WTC11 (cell line): ENCODE data around the gene RABL3. TPM values are rescaled to one million over a fixed set of nuclear protein-coding genes. Genes with fewer than 3 reads are reported as not detected.

Source experiments
- ATAC-seq: fragments of 200-7000 bp; cut with Tn5 transposase; 2 replicates; pipeline ENCODE4 v1.10.0; 2021; ENCODE audit warnings: mild to moderate bottlenecking, moderate library complexity
- CTCF ChIA-PET: fragments of 300-600 bp; sonication (Branson Sonifier 250); formaldehyde crosslinking; loops from one replicate; lab custom pipeline; 2021; ENCODE audit warnings: antibody characterized with exemption; lab: Charles Lee
- POLR2A ChIA-PET: fragments of 350-600 bp; sonication (Branson Sonifier 250); formaldehyde crosslinking; loops from one replicate; lab custom pipeline; 2021; ENCODE audit warnings: antibody characterized with exemption; lab: Charles Lee
- DNase-seq: peaks from one replicate; pipeline ENCODE4 v3.0.0; 2021; ENCODE audit warnings: low spot score
- H3K27ac Mint-ChIP-seq: 2 replicates; pipeline ENCODE4 v1.8.0; 2021; ENCODE audit warnings: mixed read lengths
- H3K27me3 Mint-ChIP-seq: 2 replicates; pipeline ENCODE4 v1.8.0; 2021; ENCODE audit warnings: low read depth, mild to moderate bottlenecking, moderate library complexity, mixed read lengths
- H3K36me3 Mint-ChIP-seq: 2 replicates; pipeline ENCODE4 v1.8.0; 2021; ENCODE audit warnings: mixed read lengths
- H3K4me1 Mint-ChIP-seq: 2 replicates; pipeline ENCODE4 v1.8.0; 2022; ENCODE audit warnings: mixed read lengths
- H3K4me3 Mint-ChIP-seq: 2 replicates; pipeline ENCODE4 v1.8.0; 2021; ENCODE audit warnings: mild to moderate bottlenecking, moderate library complexity, mixed read lengths
- H3K9me3 Mint-ChIP-seq: 2 replicates; pipeline ENCODE4 v1.8.0; 2021; ENCODE audit warnings: mixed read lengths
- AFF4 ChIP-seq: sonication (generic); formaldehyde crosslinking; IDR thresholded peaks from 2 replicates; pipeline ENCODE4 v1.8.1; 2023; ENCODE audit warnings: mild to moderate bottlenecking, missing genetic modification reagents, borderline replicate concordance
- CREM ChIP-seq: sonication (generic); formaldehyde crosslinking; IDR thresholded peaks from 2 replicates; pipeline ENCODE4 v1.8.1; 2022; ENCODE audit warnings: mild to moderate bottlenecking, missing genetic modification reagents, moderate library complexity
- E2F4 ChIP-seq: sonication (generic); formaldehyde crosslinking; IDR thresholded peaks from 2 replicates; pipeline ENCODE4 v1.8.1; 2022; ENCODE audit warnings: low read depth, mild to moderate bottlenecking, moderate library complexity, missing genetic modification reagents, borderline replicate concordance
- EMX1 ChIP-seq: fragments of 250-450 bp; sonication (Bioruptor Pico); IDR thresholded peaks from 2 replicates; pipeline ENCODE4 v1.8.0; 2021; ENCODE audit warnings: mild to moderate bottlenecking
- GABPB1 ChIP-seq: sonication (generic); formaldehyde crosslinking; IDR thresholded peaks from 2 replicates; pipeline ENCODE4 v1.8.1; 2023; ENCODE audit warnings: mild to moderate bottlenecking, missing genetic modification reagents
- HMGA2 ChIP-seq: fragments of 250-450 bp; sonication (Bioruptor Pico); IDR thresholded peaks from 2 replicates; pipeline ENCODE4 v1.4.0; 2021; ENCODE audit warnings: mild to moderate bottlenecking, moderate library complexity
- MXD4 ChIP-seq: fragments of 250-450 bp; sonication (Bioruptor Pico); IDR thresholded peaks from 2 replicates; pipeline ENCODE4 v1.8.0; 2021; ENCODE audit warnings: mild to moderate bottlenecking, moderate library complexity, borderline replicate concordance
- NFE2L1 ChIP-seq: sonication (generic); formaldehyde crosslinking; IDR thresholded peaks from 2 replicates; pipeline ENCODE4 v1.8.1; 2023; ENCODE audit warnings: missing genetic modification reagents
- OVOL2 ChIP-seq: fragments of 250-450 bp; sonication (Bioruptor Pico); IDR thresholded peaks from 2 replicates; pipeline ENCODE4 v1.9.0; 2021; ENCODE audit warnings: mild to moderate bottlenecking, borderline replicate concordance
- STAT6 ChIP-seq: sonication (generic); formaldehyde crosslinking; conservative IDR thresholded peaks from 2 replicates; pipeline ENCODE4 v1.8.1; 2023; ENCODE audit warnings: mild to moderate bottlenecking, low read depth, missing genetic modification reagents, moderate library complexity
- ZNF138 ChIP-seq: sonication (generic); formaldehyde crosslinking; conservative IDR thresholded peaks from 2 replicates; pipeline ENCODE4 v1.8.1; 2022; ENCODE audit warnings: mild to moderate bottlenecking, moderate library complexity, missing genetic modification reagents
- ZNF219 ChIP-seq: sonication (generic); formaldehyde crosslinking; IDR thresholded peaks from 2 replicates; pipeline ENCODE4 v1.8.0; 2023; ENCODE audit warnings: missing genetic modification reagents, mild to moderate bottlenecking, borderline replicate concordance
- ZNF232 ChIP-seq: sonication (generic); formaldehyde crosslinking; IDR thresholded peaks from 2 replicates; pipeline ENCODE4 v1.8.0; 2022; ENCODE audit warnings: mild to moderate bottlenecking, missing genetic modification reagents
- total RNA-seq: library from RNA; stranded (reverse); gene quantifications from 3 replicates; pipeline ENCODE4 v1.2.3, GENCODE V29; 2021

Gene RABL3
- total RNA-seq, 1 experiment from 2014 or later: 18.2 TPM

- no peak for DNase-seq
- H3K27me3 Mint-ChIP-seq: no peaks in the 10 kb centered on the region
- ATAC-seq: no peak
- peaks cover 9% of the 10 kb centered on the region for H3K9me3 Mint-ChIP-seq
- ChIA-PET CTCF (no interaction called here), POLR2A (no interaction called here)
- H3K36me3 Mint-ChIP-seq: peaks cover 13% of the 10 kb centered on the region
- no peak for TF ChIP-seq EMX1 (CRISPR knock-in tag)
- no peak for TF ChIP-seq MXD4 (CRISPR knock-in tag)
- no peak for TF ChIP-seq OVOL2
- H3K4me1 Mint-ChIP-seq: peaks cover 71% of the 10 kb centered on the region
- H3K27ac Mint-ChIP-seq: peak overlapping the region; percentile 70; the same call in 1 of the 2 replicates
- H3K4me3 Mint-ChIP-seq: no peak overlapping the region
Observed at GRCh38 chr3:120681018-120681417, 61.3 kb downstream of the RABL3 start.

GRCh38 chr3:120680193-120680894, 62.0 kb downstream of the RABL3 start:
- no peak for DNase-seq
- POLR2A ChIA-PET: no interaction called here
- no peak overlapping the region for H3K4me3 Mint-ChIP-seq
- TF ChIP-seq GABPB1 (peak; percentile 89), CREM (CRISPR knock-in tag) (no peak), E2F4 (CRISPR knock-in tag) (no peak)
- TF ChIP-seq, all 79 proteins: peak for 1
- H3K4me1 Mint-ChIP-seq: peaks cover 73% of the 10 kb centered on the region
- peaks cover 13% of the 10 kb centered on the region for H3K9me3 Mint-ChIP-seq
- CTCF ChIA-PET: no interaction called here
- peak overlapping the region; percentile 70 for H3K27ac Mint-ChIP-seq
- no peak for ATAC-seq
- H3K36me3 Mint-ChIP-seq: peaks cover 13% of the 10 kb centered on the region
- no peaks in the 10 kb centered on the region for H3K27me3 Mint-ChIP-seq

GRCh38 chr3:120678984-120679383, 63.3 kb downstream of the RABL3 start:
- H3K9me3 Mint-ChIP-seq: peaks cover 20% of the 10 kb centered on the region
- ChIA-PET POLR2A (interaction anchor here (0.8 to 1.7 kb wide), 3 partner anchors 9 to 64 kb away, joined by 3 to 4 read pairs (median 3); partner anchors contain the start of genes GTF2E1 and RABL3), CTCF (interaction anchor here (1.4 kb wide), 1 partner anchor 116 kb away, joined by 10 read pairs; no protein-coding TSS in a partner anchor)
- peaks cover 84% of the 10 kb centered on the region for H3K4me1 Mint-ChIP-seq
- no peaks in the 10 kb centered on the region for H3K27me3 Mint-ChIP-seq
- no peak for ATAC-seq
- no peak for TF ChIP-seq ZNF138
- TF ChIP-seq HMGA2 (CRISPR knock-in tag): no peak
- no peak for TF ChIP-seq ZNF232 (CRISPR knock-in tag)
- TF ChIP-seq E2F4 (CRISPR knock-in tag): no peak
- no peak for TF ChIP-seq ZNF219 (CRISPR knock-in tag)
- H3K27ac Mint-ChIP-seq: peak overlapping the region; percentile 100
- no peak for DNase-seq
- no peak overlapping the region for H3K4me3 Mint-ChIP-seq
- peaks cover 13% of the 10 kb centered on the region for H3K36me3 Mint-ChIP-seq

GRCh38 chr3:120678331-120678947, 63.9 kb downstream of the RABL3 start:
- ATAC-seq (peak; percentile 78), DNase-seq (no peak)
- peaks cover 89% of the 10 kb centered on the region for H3K4me1 Mint-ChIP-seq
- H3K27me3 Mint-ChIP-seq: no peaks in the 10 kb centered on the region
- POLR2A ChIA-PET: interaction anchor here (0.8 to 1.7 kb wide), 4 partner anchors 10 to 64 kb away, joined by 3 to 4 read pairs (median 3); partner anchors contain the start of genes GTF2E1 and RABL3
- H3K36me3 Mint-ChIP-seq: peaks cover 13% of the 10 kb centered on the region
- peaks cover 20% of the 10 kb centered on the region for H3K9me3 Mint-ChIP-seq
- CTCF ChIA-PET: interaction anchor here (1.4 kb wide), 1 partner anchor 117 kb away, joined by 10 read pairs; no protein-coding TSS in a partner anchor
- H3K4me3 Mint-ChIP-seq: peak overlapping the region; percentile 49
- peak overlapping the region; percentile 100 for H3K27ac Mint-ChIP-seq
- TF ChIP-seq NFE2L1 (CRISPR knock-in tag): peak; percentile 95
- no peak for TF ChIP-seq AFF4 (CRISPR knock-in tag)
- TF ChIP-seq STAT6 (CRISPR knock-in tag): no peak
